HG03280 (cell line): ENCODE results near the gene KRTAP5-2.

Experiments
- ATAC-seq: cut with Tn5 transposase; IDR thresholded peaks from one replicate; pipeline ENCODE4 v1.9.1; 2021; ENCODE audit warnings: mild to moderate bottlenecking, moderate library complexity; ENCODE audit not compliant: unreplicated experiment

KRTAP5-2 gene

GRCh38 chr11:1568441-1568911 lies 29.6 kb downstream of the KRTAP5-2 start:
- ATAC-seq, result no peak

GRCh38 chr11:1567721-1568100 lies 30.4 kb downstream of the KRTAP5-2 start:
- no peak for ATAC-seq

- ATAC-seq, result no peak
Measured at GRCh38 chr11:1567052-1567720, 30.9 kb downstream of the KRTAP5-2 start.

GRCh38 chr11:1566381-1567051 lies 31.6 kb downstream of the KRTAP5-2 start:
- no peak for ATAC-seq

- ATAC-seq, result no peak
Measured at GRCh38 chr11:1565904-1566247, 32.2 kb downstream of the KRTAP5-2 start.

- ATAC-seq, result no peak
Measured at GRCh38 chr11:1565173-1565903, 32.8 kb downstream of the KRTAP5-2 start.

GRCh38 chr11:1564535-1565172 lies 33.4 kb downstream of the KRTAP5-2 start:
- no peak for ATAC-seq

GRCh38 chr11:1563697-1564534 lies 34.2 kb downstream of the KRTAP5-2 start:
- no peak for ATAC-seq

- no peak for ATAC-seq
Measured at GRCh38 chr11:1563149-1563638, 34.9 kb downstream of the KRTAP5-2 start.

- ATAC-seq, result no peak
Measured at GRCh38 chr11:1562469-1563148, 35.5 kb downstream of the KRTAP5-2 start.

GRCh38 chr11:1561955-1562354 lies 36.1 kb downstream of the KRTAP5-2 start:
- ATAC-seq, result no peak

GRCh38 chr11:1561266-1561665 lies 36.8 kb downstream of the KRTAP5-2 start:
- no peak for ATAC-seq

GRCh38 chr11:1560649-1561251 lies 37.3 kb downstream of the KRTAP5-2 start:
- ATAC-seq, result no peak

GRCh38 chr11:1560002-1560648 lies 38.0 kb downstream of the KRTAP5-2 start:
- no peak for ATAC-seq

- no peak for ATAC-seq
Measured at GRCh38 chr11:1559111-1559951, 38.8 kb downstream of the KRTAP5-2 start.

- no peak for ATAC-seq
Measured at GRCh38 chr11:1558775-1559110, 39.4 kb downstream of the KRTAP5-2 start.

- no peak for ATAC-seq
Measured at GRCh38 chr11:1557904-1558774, 40.0 kb downstream of the KRTAP5-2 start.
